ENCODE measurements around the gene IMPA2.

IMPA2 gene

GRCh38 chr18:11951390-11951851 lies 29.9 kb upstream of the IMPA2 start:
- H3K4me2 ChIP-seq (ENCODE audit: low read length): no peak overlapping the region
- no peak overlapping the region for H3K9ac ChIP-seq (ENCODE audit: low read length)
- no peaks in the 10 kb centered on the region for H3K36me3 ChIP-seq (replicated peaks; ENCODE audit: low read depth, low read length)
- H3K4me1 ChIP-seq (ENCODE audit: low read length): no peaks in the 10 kb centered on the region
- H2AFZ ChIP-seq (ENCODE audit: low read depth, low read length): no peak overlapping the region
- H4K20me1 ChIP-seq (ENCODE audit: insufficient read depth, low read length): no peaks in the 10 kb centered on the region
- H3K27me3 ChIP-seq (ENCODE audit: low read depth, low read length): no peaks in the 10 kb centered on the region
- no peaks in the 10 kb centered on the region for H3K79me2 ChIP-seq (ENCODE audit: low read length)
- H3K27ac ChIP-seq (ENCODE audit: low read length): no peak overlapping the region
- no peak overlapping the region for H3K4me3 ChIP-seq (ENCODE audit: low read length)
- TF ChIP-seq CTCF (IDR thresholded peaks at IDR 0.05; ENCODE audit: low read depth, low read length) (no peak), EZH2phosphoT487 (IDR thresholded peaks at IDR 0.05; ENCODE audit: low read depth) (no peak)
- H3K9me3 ChIP-seq (ENCODE audit: insufficient read depth, low read length): no peaks in the 10 kb centered on the region

GRCh38 chr18:11953113-11953512 lies 28.2 kb upstream of the IMPA2 start:
- Histone ChIP-seq H3K27ac (ENCODE audit: low read length) (no peak overlapping the region), H3K36me3 (replicated peaks; ENCODE audit: low read depth, low read length) (peaks cover 3% of the 10 kb centered on the region), H3K4me3 (ENCODE audit: low read length) (no peak overlapping the region), H3K9me3 (ENCODE audit: insufficient read depth, low read length) (0 out of 2 replicates have a peak, but pooled peaks cover 8% of the 10 kb centered on the region), H4K20me1 (ENCODE audit: insufficient read depth, low read length) (no peaks in the 10 kb centered on the region), H2AFZ (ENCODE audit: low read depth, low read length) (no peak overlapping the region), H3K79me2 (ENCODE audit: low read length) (no peaks in the 10 kb centered on the region), H3K9ac (ENCODE audit: low read length) (no peak overlapping the region), H3K4me2 (ENCODE audit: low read length) (no peak overlapping the region), H3K4me1 (ENCODE audit: low read length) (no peaks in the 10 kb centered on the region), H3K27me3 (ENCODE audit: low read depth, low read length) (no peaks in the 10 kb centered on the region)
- no peak for TF ChIP-seq CTCF (IDR thresholded peaks at IDR 0.05; ENCODE audit: low read depth, low read length)
- no peak for TF ChIP-seq EZH2phosphoT487 (IDR thresholded peaks at IDR 0.05; ENCODE audit: low read depth)

GRCh38 chr18:11955239-11956029 lies 25.9 kb upstream of the IMPA2 start:
- Histone ChIP-seq H3K27ac (ENCODE audit: low read length) (no peak overlapping the region), H3K4me3 (ENCODE audit: low read length) (no peak overlapping the region), H3K4me2 (ENCODE audit: low read length) (no peak overlapping the region), H3K27me3 (ENCODE audit: low read depth, low read length) (no peaks in the 10 kb centered on the region), H2AFZ (ENCODE audit: low read depth, low read length) (no peak overlapping the region), H4K20me1 (ENCODE audit: insufficient read depth, low read length) (no peaks in the 10 kb centered on the region), H3K4me1 (ENCODE audit: low read length) (no peaks in the 10 kb centered on the region), H3K9ac (ENCODE audit: low read length) (no peak overlapping the region), H3K9me3 (ENCODE audit: insufficient read depth, low read length) (0 out of 2 replicates have a peak, but pooled peaks cover 8% of the 10 kb centered on the region), H3K36me3 (replicated peaks; ENCODE audit: low read depth, low read length) (peaks cover 3% of the 10 kb centered on the region), H3K79me2 (ENCODE audit: low read length) (no peaks in the 10 kb centered on the region)
- TF ChIP-seq EZH2phosphoT487 (IDR thresholded peaks at IDR 0.05; ENCODE audit: low read depth): no peak
- no peak for TF ChIP-seq CTCF (IDR thresholded peaks at IDR 0.05; ENCODE audit: low read depth, low read length)

- Histone ChIP-seq H3K27me3 (ENCODE audit: low read depth, low read length) (no peaks in the 10 kb centered on the region), H3K9me3 (ENCODE audit: insufficient read depth, low read length) (0 out of 2 replicates have a peak, but pooled peaks cover 8% of the 10 kb centered on the region), H3K4me2 (ENCODE audit: low read length) (no peak overlapping the region), H3K9ac (ENCODE audit: low read length) (no peak overlapping the region), H3K4me3 (ENCODE audit: low read length) (no peak overlapping the region), H3K27ac (ENCODE audit: low read length) (no peak overlapping the region), H4K20me1 (ENCODE audit: insufficient read depth, low read length) (no peaks in the 10 kb centered on the region), H2AFZ (ENCODE audit: low read depth, low read length) (no peak overlapping the region), H3K36me3 (replicated peaks; ENCODE audit: low read depth, low read length) (peaks cover 3% of the 10 kb centered on the region), H3K4me1 (ENCODE audit: low read length) (no peaks in the 10 kb centered on the region), H3K79me2 (ENCODE audit: low read length) (no peaks in the 10 kb centered on the region)
- no peak for TF ChIP-seq EZH2phosphoT487 (IDR thresholded peaks at IDR 0.05; ENCODE audit: low read depth)
- no peak for TF ChIP-seq CTCF (IDR thresholded peaks at IDR 0.05; ENCODE audit: low read depth, low read length)
Measured at GRCh38 chr18:11956371-11957308, 24.7 kb upstream of the IMPA2 start.

All from OCI-LY3 (cell line).